NCI-H2107 (cell line): ENCODE results near the gene VPS13D.

Experiments used
- DNase-seq: peaks from one replicate; lab custom pipeline; 2025; lab: John Stamatoyannopoulos, UW

VPS13D gene

GRCh38 chr1:12540580-12541273 lies 310.9 kb downstream of the VPS13D start:
- DNase-seq = no peak

GRCh38 chr1:12541274-12542137 lies 311.7 kb downstream of the VPS13D start:
- DNase-seq = no peak

GRCh38 chr1:12542138-12542465 lies 312.3 kb downstream of the VPS13D start:
- no peak for DNase-seq

- no peak for DNase-seq
These were observed 313.1 kb downstream of the VPS13D start for GRCh38 chr1:12542616-12543592.

GRCh38 chr1:12543740-12544154 lies 313.9 kb downstream of the VPS13D start:
- no peak for DNase-seq

GRCh38 chr1:12544357-12544756 lies 314.5 kb downstream of the VPS13D start:
- DNase-seq = no peak

GRCh38 chr1:12544992-12545391 lies 315.2 kb downstream of the VPS13D start:
- no peak for DNase-seq

- no peak for DNase-seq
These were observed 317.1 kb downstream of the VPS13D start for GRCh38 chr1:12546771-12547585.

- DNase-seq = no peak
These were observed 317.9 kb downstream of the VPS13D start for GRCh38 chr1:12547586-12548225.

- no peak for DNase-seq
These were observed 318.6 kb downstream of the VPS13D start for GRCh38 chr1:12548279-12548972.

GRCh38 chr1:12548973-12549459 lies 319.2 kb downstream of the VPS13D start:
- DNase-seq = no peak

- no peak for DNase-seq
These were observed 319.9 kb downstream of the VPS13D start for GRCh38 chr1:12549460-12550349.

GRCh38 chr1:12551584-12551983 lies 321.8 kb downstream of the VPS13D start:
- DNase-seq = no peak

GRCh38 chr1:12552111-12552888 lies 322.5 kb downstream of the VPS13D start:
- no peak for DNase-seq

- no peak for DNase-seq
These were observed 323.4 kb downstream of the VPS13D start for GRCh38 chr1:12552951-12553921.

- DNase-seq = no peak
These were observed 324.1 kb downstream of the VPS13D start for GRCh38 chr1:12553963-12554362.
